ENCODE data around the gene PAX5.

Gene PAX5

DNA sequence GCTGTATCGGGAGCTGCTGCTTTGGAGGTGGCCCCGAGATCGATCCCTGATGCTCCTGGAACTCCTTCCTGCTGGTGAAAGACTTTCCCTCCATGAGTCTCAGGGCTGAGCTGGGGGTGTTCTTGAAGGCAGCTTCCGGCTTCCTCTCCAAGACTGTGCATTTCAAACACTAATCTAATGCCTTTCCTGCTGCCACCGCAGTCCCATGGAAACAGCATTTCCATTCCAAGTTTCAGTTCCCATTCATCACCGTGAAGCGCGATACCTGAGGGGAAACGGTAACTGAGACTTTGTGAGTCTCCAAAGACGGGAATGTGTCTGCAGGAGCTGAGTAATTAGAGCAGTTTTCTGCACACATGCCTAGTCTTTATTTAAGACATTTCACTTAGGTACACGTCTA is 230.1 kb downstream of the PAX5 start:
- no peak for DNase-seq (ENCODE audit: low read depth)

DNA sequence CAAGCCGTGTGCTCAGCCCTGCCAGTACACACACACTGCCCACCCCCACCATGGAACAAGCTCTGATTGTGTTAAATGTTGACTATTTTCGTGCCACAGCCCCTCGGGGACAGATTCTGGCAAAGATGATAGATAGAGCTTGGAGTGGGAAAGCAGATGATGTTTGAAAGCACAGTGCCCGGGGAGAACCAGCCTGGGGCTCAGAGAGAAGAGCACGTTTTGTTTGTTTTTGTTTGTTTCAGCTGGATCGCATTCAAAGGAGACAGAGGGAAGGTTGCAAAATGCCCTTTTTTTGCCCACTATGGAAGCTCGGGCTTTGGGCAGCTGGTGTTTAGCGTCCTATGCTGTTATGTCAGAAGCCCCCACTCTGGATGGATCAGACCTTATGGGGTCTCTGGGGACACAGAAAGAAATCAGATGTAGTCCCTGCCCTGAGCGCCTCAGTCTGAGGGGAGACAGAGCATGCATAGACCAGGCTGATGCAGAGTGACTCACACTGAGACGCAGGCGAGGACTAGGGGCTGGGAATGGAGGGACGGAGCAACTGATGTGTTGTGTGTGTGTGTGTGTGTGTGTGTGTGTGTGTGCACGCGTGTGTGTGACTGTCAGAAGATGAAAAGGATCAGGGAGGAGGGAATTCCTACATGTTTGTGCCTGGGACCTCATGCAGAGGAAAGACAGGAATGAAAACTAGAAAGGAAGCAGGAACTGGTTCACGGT is 231.7 kb downstream of the PAX5 start:
- peak; percentile 3 for DNase-seq (ENCODE audit: low read depth)

DNA sequence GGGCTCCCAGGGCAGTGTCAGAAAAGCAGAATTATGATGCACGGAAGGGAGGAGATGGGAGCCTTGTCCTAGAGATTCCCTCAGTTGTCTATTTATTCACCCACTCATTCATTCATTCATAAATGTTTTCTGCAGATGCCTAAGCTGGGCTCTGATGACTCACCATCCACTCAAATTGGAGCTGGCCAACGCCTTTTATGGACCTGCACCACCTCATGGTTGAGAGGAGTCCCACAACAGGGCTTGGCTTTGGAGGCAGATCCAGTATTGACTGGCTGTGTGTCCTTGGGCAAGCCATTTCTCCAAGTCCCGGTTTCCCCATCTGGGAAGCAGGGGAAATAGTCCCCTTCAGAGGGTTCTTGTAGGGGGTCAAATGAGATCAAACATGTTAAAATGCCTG is 233.6 kb downstream of the PAX5 start:
- DNase-seq (ENCODE audit: low read depth) = no peak

DNA sequence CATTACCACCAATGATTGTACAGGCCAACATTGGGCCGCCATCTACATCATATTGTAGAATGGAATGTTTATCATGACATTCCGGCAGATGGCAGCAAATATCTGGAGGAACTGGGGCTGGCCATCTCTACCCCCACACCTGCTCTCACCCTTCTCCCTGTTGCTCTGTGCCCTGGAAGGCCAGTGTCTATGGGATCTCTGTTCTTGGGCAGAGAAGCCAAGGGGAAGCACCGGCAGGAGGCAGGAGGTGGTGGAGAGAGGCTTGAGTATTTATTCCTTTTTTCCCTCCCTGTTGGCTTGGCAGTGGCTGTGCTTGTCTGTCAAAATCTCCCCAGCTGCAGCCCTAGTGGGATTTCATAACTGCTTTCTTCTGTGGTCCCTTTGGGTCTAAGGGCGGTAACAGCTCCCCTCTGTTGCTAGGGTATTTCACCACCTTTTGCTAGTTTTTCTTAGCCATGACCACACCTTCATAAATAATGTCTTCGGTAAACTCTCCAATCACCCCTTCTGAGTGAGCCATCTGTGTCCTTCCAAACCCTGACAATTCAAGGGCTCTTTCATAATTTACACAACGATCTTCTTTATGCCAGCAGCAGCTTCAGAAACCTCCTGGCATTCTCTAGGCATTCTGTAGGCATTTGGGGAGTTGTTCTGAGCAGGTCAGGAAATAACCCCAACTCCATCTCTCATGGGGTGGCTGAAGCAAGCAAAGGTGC is 235.6 kb downstream of the PAX5 start:
- no peak for DNase-seq (ENCODE audit: low read depth)

DNA sequence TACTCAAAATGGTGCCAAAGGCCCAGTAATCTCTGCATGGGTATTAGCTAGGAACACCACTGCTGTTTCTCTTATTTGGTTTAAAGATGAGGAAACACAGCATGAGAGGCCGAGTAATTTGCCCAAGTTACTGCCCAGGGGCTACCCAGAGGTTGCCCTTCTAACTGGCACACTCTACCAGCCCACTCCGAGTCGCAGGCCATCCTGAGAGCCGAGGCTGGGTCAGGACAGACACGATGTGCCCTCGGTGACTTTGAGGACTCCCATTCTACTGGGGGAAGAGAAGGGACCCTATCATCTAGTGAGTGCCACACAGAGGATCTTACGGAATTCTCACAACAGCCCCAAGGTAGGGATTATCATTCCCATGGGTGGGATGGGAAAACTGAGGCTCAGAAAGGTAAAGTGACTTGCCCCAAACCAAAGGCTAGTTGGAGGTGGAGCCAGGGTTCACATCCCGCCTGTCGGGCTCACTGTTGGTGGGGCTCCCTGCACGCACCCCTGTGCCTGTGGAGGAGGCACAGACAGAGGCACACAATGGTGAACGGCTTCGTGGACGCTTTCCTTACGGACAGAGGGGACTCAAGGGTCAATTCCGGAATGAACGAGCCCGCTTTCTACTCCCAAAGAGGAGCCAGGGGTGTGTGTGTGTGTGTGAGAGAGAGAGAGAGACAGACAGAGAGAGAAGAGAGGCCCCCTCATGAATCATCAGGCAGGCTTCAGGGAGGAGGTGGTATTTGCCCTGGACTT is 236.4 kb downstream of the PAX5 start:
- DNase-seq (ENCODE audit: low read depth) = no peak

DNA sequence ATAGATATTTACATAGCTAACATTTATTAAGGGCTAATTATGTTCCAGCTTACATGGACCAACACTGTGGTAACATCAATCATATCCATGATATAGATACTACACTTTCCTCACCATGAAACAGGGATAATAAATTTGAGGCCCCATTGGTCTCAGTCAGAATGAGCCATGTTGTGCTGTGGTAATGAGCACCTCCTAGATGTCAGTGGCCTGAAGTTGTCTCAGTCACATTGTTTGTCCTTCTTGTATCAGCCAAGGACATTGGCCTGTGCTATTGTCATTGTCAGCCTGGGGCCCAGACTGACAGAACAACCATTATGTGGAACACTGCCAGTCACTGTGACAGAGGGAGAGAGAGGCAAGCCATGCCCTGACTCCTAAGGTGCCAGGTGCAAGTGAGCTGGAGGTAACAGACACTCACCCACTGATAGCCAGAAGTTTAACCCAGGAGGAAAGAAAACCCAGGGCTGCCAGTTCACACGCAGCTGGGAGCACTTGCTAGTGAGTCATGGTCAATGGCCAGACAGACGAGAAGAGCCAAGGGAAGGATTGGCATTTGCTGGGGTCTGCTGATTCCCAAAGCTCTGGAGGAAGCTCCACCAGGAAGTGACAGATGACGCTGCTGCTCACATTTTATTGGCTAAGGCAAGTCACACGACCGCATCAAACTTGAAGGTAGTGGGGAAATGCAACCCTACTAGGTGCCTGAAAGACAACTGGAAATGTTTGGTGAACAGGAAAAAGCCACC is 237.2 kb downstream of the PAX5 start:
- no peak for DNase-seq (ENCODE audit: low read depth)

DNA sequence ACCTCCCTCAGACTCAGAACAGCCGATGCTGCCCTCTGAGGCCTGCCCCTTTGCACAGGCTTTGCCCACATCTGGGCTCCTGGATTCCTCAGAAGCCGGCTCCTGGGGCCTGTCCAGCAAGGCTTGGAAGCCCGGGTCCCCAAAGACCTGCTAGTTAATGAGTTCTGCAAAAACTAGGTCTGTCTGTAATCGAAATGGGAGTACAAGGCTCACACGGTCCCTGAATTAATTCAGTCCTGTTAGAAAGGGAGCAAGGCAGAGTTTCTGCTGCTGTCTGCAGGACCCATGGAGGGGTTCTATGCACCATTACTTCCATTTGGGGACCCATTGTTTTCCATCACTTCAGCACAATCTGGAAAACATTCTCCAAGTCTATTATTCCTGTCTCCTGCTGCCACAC is 239.6 kb downstream of the PAX5 start:
- no peak for DNase-seq (ENCODE audit: low read depth)

DNA sequence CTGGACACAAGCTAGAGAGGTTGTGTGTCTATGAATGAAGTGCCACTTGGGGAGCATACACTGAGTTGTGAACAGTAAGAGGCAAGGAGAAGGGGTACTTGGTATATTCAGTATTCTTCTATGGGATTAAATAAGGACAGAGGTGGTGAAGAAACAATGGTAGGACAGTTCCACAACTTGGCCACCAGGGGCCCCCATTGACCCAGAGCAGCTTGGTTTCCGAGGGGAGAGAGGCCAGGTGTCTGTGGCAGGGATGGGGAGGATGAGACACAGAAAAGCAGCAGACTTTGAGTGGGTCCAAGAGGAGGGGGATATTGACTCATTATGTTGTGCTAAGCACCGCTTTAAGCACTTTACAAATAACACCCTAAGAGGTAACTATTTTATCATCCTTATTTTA is 240.8 kb downstream of the PAX5 start:
- DNase-seq (ENCODE audit: low read depth) = no peak

DNA sequence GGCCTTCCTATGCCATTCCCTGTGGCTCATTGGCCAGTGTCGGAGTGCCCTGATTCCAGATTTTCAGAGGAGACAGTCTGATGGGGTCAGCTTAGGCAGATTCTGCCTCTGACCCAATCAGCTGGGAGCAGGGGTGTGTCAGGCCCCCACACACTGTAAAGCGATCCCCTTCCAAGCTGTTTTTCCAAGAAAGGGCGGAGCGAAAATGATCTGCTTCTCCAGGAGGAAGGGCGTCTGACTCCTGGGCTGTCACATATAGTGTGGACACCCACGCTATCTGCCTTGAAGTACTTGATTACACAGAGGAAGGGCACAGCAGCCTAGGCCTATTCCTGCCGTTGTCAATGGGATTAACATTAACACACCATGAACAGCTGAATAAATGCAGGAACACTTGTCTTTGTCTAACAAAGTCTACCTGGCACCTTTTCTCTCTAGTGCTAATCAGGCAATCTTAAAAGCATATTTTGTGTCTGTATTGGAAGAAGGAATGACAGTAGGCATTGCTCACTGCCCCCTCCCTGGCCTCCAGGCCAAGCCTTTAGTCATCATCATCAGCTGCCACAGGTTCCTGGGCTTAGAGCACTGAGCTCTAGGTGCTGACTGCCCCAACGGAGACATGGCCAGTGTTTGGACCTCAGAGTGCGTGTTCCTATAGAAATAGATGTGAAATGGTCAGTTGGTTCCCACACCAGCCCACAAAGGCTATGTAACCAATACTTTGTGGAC is 242.7 kb downstream of the PAX5 start:
- DNase-seq (ENCODE audit: low read depth) = no peak

DNA sequence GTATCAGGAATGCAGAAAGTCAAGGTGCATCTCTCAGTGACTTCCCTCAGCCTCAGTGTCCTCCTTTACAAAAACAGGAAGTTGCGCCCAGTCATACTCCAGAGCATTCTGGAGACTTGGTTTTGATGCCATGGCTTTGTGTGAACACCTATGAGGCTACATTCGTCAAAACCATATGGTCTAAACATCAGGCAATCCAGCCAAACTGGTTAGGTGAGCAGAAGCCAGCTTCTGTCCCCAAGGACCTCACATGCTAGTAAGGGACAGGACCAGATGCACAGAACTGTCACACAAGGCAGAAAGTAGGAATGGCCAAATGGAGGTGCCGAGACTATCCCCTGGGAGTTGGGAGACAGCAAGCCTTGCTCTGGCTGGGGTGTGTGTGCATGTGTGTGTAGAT is 244.2 kb downstream of the PAX5 start:
- DNase-seq (ENCODE audit: low read depth) = no peak

DNA sequence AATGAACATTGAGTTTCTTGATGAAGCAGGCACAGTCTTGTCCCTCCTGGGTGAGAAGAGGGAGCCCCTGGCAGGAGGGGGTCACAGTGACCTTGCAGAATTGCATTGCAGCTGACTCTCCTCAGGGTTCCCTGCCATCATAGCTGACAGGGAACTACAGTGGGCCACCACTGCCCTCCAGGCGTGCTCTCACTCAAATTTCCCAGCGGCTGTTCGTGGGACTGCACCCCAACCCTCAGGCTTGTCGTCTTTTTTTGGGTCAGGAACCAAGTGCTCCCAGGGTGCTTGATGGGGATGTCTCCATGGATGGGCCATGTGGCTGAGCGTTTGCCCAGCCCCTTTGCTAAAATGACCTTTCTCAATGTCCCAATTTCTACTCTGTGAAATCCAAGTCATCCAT is 245.5 kb downstream of the PAX5 start:
- DNase-seq (ENCODE audit: low read depth) = no peak

DNA sequence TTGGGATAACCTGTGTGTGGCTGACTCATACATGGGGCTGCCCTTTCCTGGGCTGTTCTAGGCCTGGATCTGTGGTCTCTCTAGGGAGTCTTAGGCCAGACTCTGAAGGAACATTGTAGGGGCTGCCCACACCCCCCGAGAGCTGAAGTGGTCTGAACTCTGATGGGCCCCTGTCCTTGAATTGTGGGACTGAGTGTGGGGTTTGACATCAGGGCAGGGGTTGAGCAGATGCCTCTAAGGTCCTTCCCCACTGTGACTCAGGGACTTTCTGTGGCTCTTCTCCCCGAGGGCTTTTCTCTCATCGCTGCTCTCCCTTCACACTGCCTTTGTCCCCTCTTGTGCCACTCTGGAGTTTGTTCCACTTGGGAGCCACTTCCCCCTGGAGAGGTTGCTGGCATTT is 246.4 kb downstream of the PAX5 start:
- DNase-seq (ENCODE audit: low read depth) = no peak

Data from stromal cell of bone marrow (primary cell).